ENCODE measurements around the gene NUAK1.

Gene NUAK1

GRCh38 chr12:106171117-106171750 is 32.5 kb upstream of the NUAK1 start:
- Histone ChIP-seq H3K4me3 (ENCODE audit: low read depth in 1 of 2, low read length in 2 of 2) (no peak overlapping the region), H3K27ac (ENCODE audit: low read length) (no peak overlapping the region), H3K9me3 (ENCODE audit: control insufficient read depth in 1 of 2, low read length in 2 of 2) (no peaks in the 10 kb centered on the region), H3K4me1 (ENCODE audit: control insufficient read depth in 1 of 2, insufficient read depth in 2 of 2, low read length in 2 of 2) (peaks cover 0 to 8% of the 10 kb centered on the region in 2 donors), H3K36me3 (ENCODE audit: control insufficient read depth in 1 of 2, insufficient read depth in 2 of 2, low read length in 2 of 2) (no peaks in the 10 kb centered on the region), H3K27me3 (ENCODE audit: low read depth, low read length) (no peaks in the 10 kb centered on the region)

- no peak overlapping the region for H3K4me3 ChIP-seq (ENCODE audit: low read depth in 1 of 2, low read length in 2 of 2)
- no peaks in the 10 kb centered on the region for H3K9me3 ChIP-seq (ENCODE audit: control insufficient read depth in 1 of 2, low read length in 2 of 2)
These were observed 31.5 kb upstream of the NUAK1 start for GRCh38 chr12:106170285-106170684.

GRCh38 chr12:106163712-106164111 is 25.0 kb upstream of the NUAK1 start:
- Histone ChIP-seq H3K27me3 (ENCODE audit: low read depth, low read length) (no peaks in the 10 kb centered on the region), H3K27ac (ENCODE audit: low read length) (no peak overlapping the region), H3K4me3 (ENCODE audit: low read depth in 1 of 2, low read length in 2 of 2) (no peak overlapping the region), H3K36me3 (ENCODE audit: control insufficient read depth in 1 of 2, insufficient read depth in 2 of 2, low read length in 2 of 2) (no peaks in the 10 kb centered on the region), H3K9me3 (ENCODE audit: control insufficient read depth in 1 of 2, low read length in 2 of 2) (no peaks in the 10 kb centered on the region), H3K4me1 (ENCODE audit: control insufficient read depth in 1 of 2, insufficient read depth in 2 of 2, low read length in 2 of 2) (no peaks in the 10 kb centered on the region)

More at GRCh38 chr12:106170285-106170684, 31.5 kb upstream of the NUAK1 start:
- Histone ChIP-seq H3K27ac (ENCODE audit: low read length) (no peak overlapping the region), H3K27me3 (ENCODE audit: low read depth, low read length) (no peaks in the 10 kb centered on the region), H3K36me3 (ENCODE audit: control insufficient read depth in 1 of 2, insufficient read depth in 2 of 2, low read length in 2 of 2) (no peaks in the 10 kb centered on the region), H3K4me1 (ENCODE audit: control insufficient read depth in 1 of 2, insufficient read depth in 2 of 2, low read length in 2 of 2) (peaks cover 0 to 8% of the 10 kb centered on the region in 2 donors)

- Histone ChIP-seq H3K9me3 (ENCODE audit: control insufficient read depth in 1 of 2, low read length in 2 of 2) (no peaks in the 10 kb centered on the region), H3K27me3 (ENCODE audit: low read depth, low read length) (no peaks in the 10 kb centered on the region), H3K36me3 (ENCODE audit: control insufficient read depth in 1 of 2, insufficient read depth in 2 of 2, low read length in 2 of 2) (no peaks in the 10 kb centered on the region), H3K4me1 (ENCODE audit: control insufficient read depth in 1 of 2, insufficient read depth in 2 of 2, low read length in 2 of 2) (no peaks in the 10 kb centered on the region), H3K4me3 (ENCODE audit: low read depth in 1 of 2, low read length in 2 of 2) (no peak overlapping the region), H3K27ac (ENCODE audit: low read length) (no peak overlapping the region)
These were observed 22.7 kb upstream of the NUAK1 start for GRCh38 chr12:106161491-106161890.

DNA sequence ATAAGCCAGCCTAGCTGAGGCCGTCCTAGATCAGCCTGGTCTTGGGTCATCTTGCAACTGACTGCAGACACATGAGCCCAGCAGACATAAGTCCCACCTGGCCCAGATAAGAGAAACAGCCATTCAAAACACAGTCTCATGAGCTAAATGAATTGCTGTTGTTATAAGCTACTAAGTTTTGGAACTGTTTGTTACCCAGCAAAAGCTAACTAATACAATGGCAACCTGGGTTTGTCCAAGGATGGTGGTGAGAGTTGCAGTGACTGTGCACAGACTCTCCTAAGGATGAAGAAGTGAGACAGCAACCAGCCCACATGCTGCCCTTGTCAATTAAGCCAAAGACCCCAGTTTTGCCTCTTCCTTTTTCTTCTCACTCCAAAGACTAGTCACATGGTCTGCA is 22.2 kb upstream of the NUAK1 start:
- no peaks in the 10 kb centered on the region for H3K27me3 ChIP-seq (ENCODE audit: low read depth, low read length)
- H3K27ac ChIP-seq (ENCODE audit: low read length) = no peak overlapping the region
- no peak overlapping the region for H3K4me3 ChIP-seq (ENCODE audit: low read depth in 1 of 2, low read length in 2 of 2)
- no peaks in the 10 kb centered on the region for H3K36me3 ChIP-seq (ENCODE audit: control insufficient read depth in 1 of 2, insufficient read depth in 2 of 2, low read length in 2 of 2)
- H3K4me1 ChIP-seq (ENCODE audit: control insufficient read depth in 1 of 2, insufficient read depth in 2 of 2, low read length in 2 of 2) = no peaks in the 10 kb centered on the region
- no peaks in the 10 kb centered on the region for H3K9me3 ChIP-seq (ENCODE audit: control insufficient read depth in 1 of 2, low read length in 2 of 2)

GRCh38 chr12:106157802-106158201 is 19.0 kb upstream of the NUAK1 start:
- no peak overlapping the region for H3K27ac ChIP-seq (ENCODE audit: low read length)
- H3K4me3 ChIP-seq (ENCODE audit: low read depth in 1 of 2, low read length in 2 of 2) = no peak overlapping the region

GRCh38 chr12:106154751-106155273 is 16.1 kb upstream of the NUAK1 start:
- H3K36me3 ChIP-seq (ENCODE audit: control insufficient read depth in 1 of 2, insufficient read depth in 2 of 2, low read length in 2 of 2) = no peaks in the 10 kb centered on the region
- no peak overlapping the region for H3K4me3 ChIP-seq (ENCODE audit: low read depth in 1 of 2, low read length in 2 of 2)
- no peaks in the 10 kb centered on the region for H3K9me3 ChIP-seq (ENCODE audit: control insufficient read depth in 1 of 2, low read length in 2 of 2)
- no peaks in the 10 kb centered on the region for H3K27me3 ChIP-seq (ENCODE audit: low read depth, low read length)
- H3K27ac ChIP-seq (ENCODE audit: low read length) = no peak overlapping the region
- no peaks in the 10 kb centered on the region for H3K4me1 ChIP-seq (ENCODE audit: control insufficient read depth in 1 of 2, insufficient read depth in 2 of 2, low read length in 2 of 2)

More at GRCh38 chr12:106157802-106158201, 19.0 kb upstream of the NUAK1 start:
- Histone ChIP-seq H3K4me1 (ENCODE audit: control insufficient read depth in 1 of 2, insufficient read depth in 2 of 2, low read length in 2 of 2) (no peaks in the 10 kb centered on the region), H3K27me3 (ENCODE audit: low read depth, low read length) (no peaks in the 10 kb centered on the region), H3K9me3 (ENCODE audit: control insufficient read depth in 1 of 2, low read length in 2 of 2) (no peaks in the 10 kb centered on the region), H3K36me3 (ENCODE audit: control insufficient read depth in 1 of 2, insufficient read depth in 2 of 2, low read length in 2 of 2) (no peaks in the 10 kb centered on the region)

- Histone ChIP-seq H3K9me3 (ENCODE audit: control insufficient read depth in 1 of 2, low read length in 2 of 2) (no peaks in the 10 kb centered on the region), H3K36me3 (ENCODE audit: control insufficient read depth in 1 of 2, insufficient read depth in 2 of 2, low read length in 2 of 2) (no peaks in the 10 kb centered on the region), H3K4me3 (ENCODE audit: low read depth in 1 of 2, low read length in 2 of 2) (no peak overlapping the region), H3K4me1 (ENCODE audit: control insufficient read depth in 1 of 2, insufficient read depth in 2 of 2, low read length in 2 of 2) (no peaks in the 10 kb centered on the region), H3K27ac (ENCODE audit: low read length) (no peak overlapping the region), H3K27me3 (ENCODE audit: low read depth, low read length) (no peaks in the 10 kb centered on the region)
These were observed 13.6 kb upstream of the NUAK1 start for GRCh38 chr12:106152334-106152733.

DNA sequence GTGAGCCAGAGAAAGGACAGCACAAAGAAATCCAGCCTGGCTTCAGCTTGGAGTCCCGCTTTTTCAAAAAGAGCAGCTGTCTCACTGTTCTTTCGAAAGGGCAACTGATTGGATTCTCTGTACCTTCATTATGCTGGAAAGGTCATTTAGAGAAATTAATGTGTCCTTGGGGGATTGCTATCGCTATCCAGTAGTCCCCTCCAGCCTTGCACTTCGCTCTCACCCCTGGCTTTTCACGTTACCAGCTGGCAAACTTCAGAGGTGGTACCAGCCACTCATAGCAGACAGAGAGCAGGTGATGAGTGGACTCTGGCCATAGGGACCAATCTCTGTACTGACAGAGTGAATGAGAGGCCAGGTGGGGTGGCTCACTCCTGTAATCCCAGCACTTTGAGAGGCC is 11.8 kb upstream of the NUAK1 start:
- no peaks in the 10 kb centered on the region for H3K4me1 ChIP-seq (ENCODE audit: control insufficient read depth in 1 of 2, insufficient read depth in 2 of 2, low read length in 2 of 2)
- no peak overlapping the region for H3K4me3 ChIP-seq (ENCODE audit: low read depth in 1 of 2, low read length in 2 of 2)
- H3K27me3 ChIP-seq (ENCODE audit: low read depth, low read length) = no peaks in the 10 kb centered on the region
- H3K36me3 ChIP-seq (ENCODE audit: control insufficient read depth in 1 of 2, insufficient read depth in 2 of 2, low read length in 2 of 2) = no peaks in the 10 kb centered on the region
- no peaks in the 10 kb centered on the region for H3K9me3 ChIP-seq (ENCODE audit: control insufficient read depth in 1 of 2, low read length in 2 of 2)
- H3K27ac ChIP-seq (ENCODE audit: low read length) = no peak overlapping the region

DNA sequence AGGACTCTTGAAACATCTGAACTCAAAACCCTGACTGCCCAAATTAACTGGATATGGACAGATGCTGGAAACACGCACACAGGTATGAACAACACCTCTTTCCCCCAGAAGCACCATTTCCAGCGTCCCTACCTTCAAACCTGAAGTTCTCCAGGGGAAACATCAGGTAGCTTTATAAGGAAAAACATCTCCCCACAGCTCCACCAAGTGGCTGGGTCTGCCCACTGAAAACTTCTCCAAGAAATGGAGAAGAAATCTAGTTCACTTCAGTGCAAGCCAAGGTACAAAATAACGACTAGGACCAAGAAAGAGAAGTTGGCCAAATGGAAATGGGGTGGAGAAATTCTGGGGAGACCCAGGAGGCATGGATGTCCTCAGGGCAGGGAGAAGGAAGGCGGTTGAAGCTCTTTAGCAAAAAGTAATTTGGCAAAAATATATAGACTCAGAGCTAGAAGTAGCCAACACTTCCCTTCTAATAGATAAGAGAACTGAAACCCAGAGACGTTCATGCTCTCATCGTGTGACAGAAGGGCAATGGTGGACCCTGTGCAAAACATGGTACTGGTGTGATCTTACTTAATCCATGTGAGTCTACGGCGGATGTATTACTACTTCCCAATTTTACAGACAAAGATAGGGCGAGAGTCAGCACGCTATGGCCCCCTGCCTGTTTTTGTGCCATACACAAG is 10.5 kb upstream of the NUAK1 start:
- H3K4me1 ChIP-seq (ENCODE audit: control insufficient read depth in 1 of 2, insufficient read depth in 2 of 2, low read length in 2 of 2) = no peaks in the 10 kb centered on the region
- no peaks in the 10 kb centered on the region for H3K36me3 ChIP-seq (ENCODE audit: control insufficient read depth in 1 of 2, insufficient read depth in 2 of 2, low read length in 2 of 2)
- no peak overlapping the region for H3K4me3 ChIP-seq (ENCODE audit: low read depth in 1 of 2, low read length in 2 of 2)
- H3K27me3 ChIP-seq (ENCODE audit: low read depth, low read length) = no peaks in the 10 kb centered on the region
- H3K27ac ChIP-seq (ENCODE audit: low read length) = no peak overlapping the region
- H3K9me3 ChIP-seq (ENCODE audit: control insufficient read depth in 1 of 2, low read length in 2 of 2) = no peaks in the 10 kb centered on the region

DNA sequence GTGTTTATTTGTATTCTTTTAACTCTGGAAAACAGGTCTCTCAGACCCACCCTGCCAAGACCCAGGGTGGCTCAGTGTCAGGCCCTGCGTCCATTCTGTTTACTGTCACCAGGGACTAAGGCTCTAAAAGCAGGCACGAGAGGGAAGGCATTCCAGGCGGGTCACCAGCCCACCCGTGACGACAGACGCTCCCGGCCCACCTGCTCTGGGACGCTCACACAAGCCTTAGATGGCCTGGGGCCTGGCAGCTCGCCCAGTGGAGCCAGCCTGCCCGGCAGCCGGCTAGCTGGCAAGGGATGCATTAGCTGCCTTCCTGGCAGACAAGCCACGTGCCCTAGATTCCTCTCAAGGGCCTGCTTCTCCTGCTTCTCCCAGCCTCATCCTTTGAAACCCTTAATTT is 9.2 kb upstream of the NUAK1 start:
- Histone ChIP-seq H3K4me3 (ENCODE audit: low read depth in 1 of 2, low read length in 2 of 2) (no peak overlapping the region), H3K36me3 (ENCODE audit: control insufficient read depth in 1 of 2, insufficient read depth in 2 of 2, low read length in 2 of 2) (no peaks in the 10 kb centered on the region), H3K27ac (ENCODE audit: low read length) (no peak overlapping the region), H3K9me3 (ENCODE audit: control insufficient read depth in 1 of 2, low read length in 2 of 2) (no peaks in the 10 kb centered on the region), H3K4me1 (ENCODE audit: control insufficient read depth in 1 of 2, insufficient read depth in 2 of 2, low read length in 2 of 2) (no peaks in the 10 kb centered on the region), H3K27me3 (ENCODE audit: low read depth, low read length) (no peaks in the 10 kb centered on the region)

Data from muscle layer of duodenum (tissue), 2 donors.